AG04449 (cell line): ENCODE data around the gene HERC2.
A peak's percentile ranks its signal among the peaks of the same experiment; 100 is the strongest.

Experiments
- CTCF ChIA-PET: fragments of 350-600 bp; formaldehyde crosslinking; extraction: SDS; loops from one replicate; lab custom pipeline; 2021; ENCODE audit warnings: antibody characterized with exemption; lab: Yijun Ruan, JAX
- POLR2A ChIA-PET: fragments of 400-600, 350-600 bp; formaldehyde crosslinking; extraction: SDS; loops from one replicate; lab custom pipeline; 2020; ENCODE audit warnings: antibody characterized with exemption, inconsistent platforms; lab: Yijun Ruan, JAX
- DNase-seq: peaks from one replicate; pipeline ENCODE4 v3.0.0-alpha.2; 2010; ENCODE audit warnings: low read depth, low spot score
- H3K4me3 ChIP-seq: 2 replicates; pipeline ENCODE4 v1.5.1; 2011; ENCODE audit warnings: low read depth, mild to moderate bottlenecking, control low read depth, low read length
- TF ChIP-seq, protein P1 (sequence below): IDR thresholded peaks from one replicate; pipeline ENCODE4 v1.5.1; 2011; ENCODE audit warnings: mild to moderate bottlenecking, moderate library complexity, low read length, control low read depth, inconsistent platforms; ENCODE audit not compliant: insufficient read depth; ENCODE audit errors: missing control alignments

HERC2 gene

DNA sequence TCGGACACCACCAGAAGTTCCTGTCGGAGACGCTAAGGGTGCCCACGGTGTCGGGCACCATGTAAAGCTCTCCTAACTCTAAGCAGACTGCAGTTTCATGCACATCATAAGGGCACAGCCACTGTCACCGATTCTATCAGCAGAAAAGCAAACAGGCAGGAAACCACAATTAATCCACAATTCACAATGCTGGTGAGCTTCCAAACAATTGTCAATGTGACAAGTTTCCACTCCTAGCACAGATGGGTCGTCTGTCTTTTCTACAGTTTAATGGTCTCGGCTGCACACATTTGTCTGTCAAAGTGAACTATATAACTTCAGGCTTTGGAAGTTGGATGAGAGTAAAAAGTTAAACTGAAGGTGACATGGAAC is 214.1 kb downstream of the HERC2 start:
- DNase-seq = no peak
- TF ChIP-seq, protein P1, sequence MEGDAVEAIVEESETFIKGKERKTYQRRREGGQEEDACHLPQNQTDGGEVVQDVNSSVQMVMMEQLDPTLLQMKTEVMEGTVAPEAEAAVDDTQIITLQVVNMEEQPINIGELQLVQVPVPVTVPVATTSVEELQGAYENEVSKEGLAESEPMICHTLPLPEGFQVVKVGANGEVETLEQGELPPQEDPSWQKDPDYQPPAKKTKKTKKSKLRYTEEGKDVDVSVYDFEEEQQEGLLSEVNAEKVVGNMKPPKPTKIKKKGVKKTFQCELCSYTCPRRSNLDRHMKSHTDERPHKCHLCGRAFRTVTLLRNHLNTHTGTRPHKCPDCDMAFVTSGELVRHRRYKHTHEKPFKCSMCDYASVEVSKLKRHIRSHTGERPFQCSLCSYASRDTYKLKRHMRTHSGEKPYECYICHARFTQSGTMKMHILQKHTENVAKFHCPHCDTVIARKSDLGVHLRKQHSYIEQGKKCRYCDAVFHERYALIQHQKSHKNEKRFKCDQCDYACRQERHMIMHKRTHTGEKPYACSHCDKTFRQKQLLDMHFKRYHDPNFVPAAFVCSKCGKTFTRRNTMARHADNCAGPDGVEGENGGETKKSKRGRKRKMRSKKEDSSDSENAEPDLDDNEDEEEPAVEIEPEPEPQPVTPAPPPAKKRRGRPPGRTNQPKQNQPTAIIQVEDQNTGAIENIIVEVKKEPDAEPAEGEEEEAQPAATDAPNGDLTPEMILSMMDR = no peak
- CTCF ChIA-PET = interaction anchor here (0.8 to 1.9 kb wide), 8 partner anchors 10 to 86 kb away, joined by 3 to 4 read pairs (median 4); no protein-coding TSS in a partner anchor
- peak overlapping the region; percentile 1; the same call in 1 of the 2 replicates for H3K4me3 ChIP-seq
- POLR2A ChIA-PET = no interaction called here

DNA sequence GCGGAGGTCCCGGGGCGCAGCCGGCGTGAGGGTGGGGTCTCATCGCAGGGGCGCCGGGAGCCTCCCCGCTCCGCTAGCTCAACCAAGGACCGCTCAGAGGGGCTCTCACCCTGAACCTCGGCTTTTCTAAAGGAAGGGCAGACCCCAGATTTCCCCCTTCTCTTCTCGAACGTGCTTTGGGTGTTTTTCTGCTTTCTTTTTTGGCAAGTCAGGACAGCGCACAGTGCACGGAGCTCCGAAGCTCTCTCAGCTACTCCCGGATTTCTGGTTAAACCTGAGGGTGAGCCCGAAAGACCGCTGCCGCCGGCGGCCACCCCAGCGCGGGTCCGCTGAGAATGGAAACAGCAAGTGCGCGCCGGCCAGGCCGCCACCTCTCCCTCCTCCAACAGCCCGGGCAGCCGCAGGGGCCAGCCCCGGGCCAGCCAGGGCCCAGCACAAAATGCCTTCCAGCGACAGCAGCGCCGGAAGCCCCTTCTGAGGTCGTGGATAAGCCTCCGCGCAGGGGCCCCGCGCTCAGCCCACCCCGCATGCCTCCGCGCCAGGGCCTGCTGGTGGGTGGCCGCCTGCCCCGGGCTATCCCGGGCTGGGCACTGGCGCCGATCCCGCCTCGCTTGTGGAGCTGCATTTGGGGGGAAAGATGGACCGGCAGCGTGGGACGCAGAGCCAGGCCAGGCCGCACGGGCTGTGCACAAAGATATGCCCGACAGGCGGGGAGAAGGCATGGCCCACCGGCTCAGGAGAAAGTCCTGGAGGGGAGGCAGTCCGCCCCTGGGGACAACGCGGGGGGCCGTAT is 214.7 kb downstream of the HERC2 start:
- CTCF ChIA-PET = interaction anchor here (0.8 to 1.9 kb wide), 5 partner anchors 10 to 22 kb away, joined by 3 to 4 read pairs (median 4); no protein-coding TSS in a partner anchor

DNA sequence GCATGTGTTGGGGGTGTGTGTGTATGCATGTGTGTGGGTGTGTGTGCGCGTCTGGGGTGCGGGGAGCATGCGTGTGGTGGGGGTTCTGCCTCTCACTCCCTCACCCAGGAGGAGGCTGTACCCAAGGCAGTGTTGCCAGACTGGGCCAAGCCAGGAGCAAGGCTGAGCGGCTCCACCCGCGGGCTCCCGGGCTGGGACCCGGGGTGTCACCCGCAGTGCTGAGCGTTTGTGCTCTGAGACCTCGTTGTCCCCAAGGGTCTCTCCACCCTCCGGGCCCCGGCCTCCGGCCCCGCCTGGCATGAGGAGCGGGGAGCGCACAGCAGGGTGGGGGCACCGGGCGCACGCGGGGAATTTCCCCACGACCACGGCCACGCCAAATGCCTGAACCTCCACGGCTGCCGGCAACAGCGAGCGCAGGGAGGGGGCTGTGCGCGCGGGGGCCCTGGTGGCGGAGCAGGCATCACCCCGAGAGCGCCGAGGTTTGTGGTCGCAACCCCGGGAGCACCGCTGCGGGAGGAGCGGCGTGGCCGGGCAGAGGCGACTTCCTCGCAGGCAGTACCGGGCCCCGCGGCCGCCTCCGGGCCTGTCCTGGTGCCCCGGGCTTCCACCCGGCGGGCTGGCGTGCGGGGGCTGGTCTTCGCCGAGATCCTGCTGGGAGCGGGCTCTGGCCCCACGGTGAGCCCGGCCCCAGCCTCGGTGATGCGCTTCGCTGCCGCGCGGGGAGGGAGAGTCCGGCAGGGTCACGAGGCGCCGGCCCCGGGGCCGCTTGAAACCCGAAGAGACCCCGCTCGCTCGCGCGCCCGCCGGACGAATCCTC is 215.5 kb downstream of the HERC2 start:
- ChIA-PET POLR2A (no interaction called here), CTCF (interaction anchor here (1.9 kb wide), 1 partner anchor 23 kb away, joined by 4 read pairs; no protein-coding TSS in a partner anchor)
- TF ChIP-seq, protein P1 = no peak
- DNase-seq = no peak
- peak overlapping the region; percentile 55 for H3K4me3 ChIP-seq

More for the DNA sequence above, 214.7 kb downstream of the HERC2 start:
- POLR2A ChIA-PET = no interaction called here
- DNase-seq = no peak
- TF ChIP-seq, protein P1 = no peak
- H3K4me3 ChIP-seq = peak overlapping the region; percentile 55

DNA sequence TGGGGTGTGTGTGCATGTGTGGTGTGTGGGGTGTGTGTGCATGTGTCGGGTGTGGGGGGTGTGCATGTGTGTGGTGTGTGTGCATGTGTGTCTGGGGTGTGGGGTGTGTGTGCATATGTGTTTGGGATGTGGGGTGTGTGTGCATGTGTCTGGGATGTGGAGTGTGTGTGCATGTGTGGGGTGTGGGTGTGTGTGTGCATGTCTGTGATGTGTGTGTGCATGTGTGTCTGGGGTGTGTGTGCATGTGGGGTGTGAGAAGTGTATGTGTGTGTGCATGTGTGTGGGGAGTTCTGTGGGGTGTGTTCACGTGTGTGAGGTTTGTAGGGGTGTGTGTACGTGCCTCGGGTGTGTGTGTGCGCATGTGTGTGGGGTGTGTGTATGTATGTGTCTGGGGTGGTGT is 216.2 kb downstream of the HERC2 start:
- no peak for DNase-seq
- CTCF ChIA-PET = no interaction called here
- POLR2A ChIA-PET = no interaction called here
- H3K4me3 ChIP-seq = no peak overlapping the region
- TF ChIP-seq, protein P1 = no peak

DNA sequence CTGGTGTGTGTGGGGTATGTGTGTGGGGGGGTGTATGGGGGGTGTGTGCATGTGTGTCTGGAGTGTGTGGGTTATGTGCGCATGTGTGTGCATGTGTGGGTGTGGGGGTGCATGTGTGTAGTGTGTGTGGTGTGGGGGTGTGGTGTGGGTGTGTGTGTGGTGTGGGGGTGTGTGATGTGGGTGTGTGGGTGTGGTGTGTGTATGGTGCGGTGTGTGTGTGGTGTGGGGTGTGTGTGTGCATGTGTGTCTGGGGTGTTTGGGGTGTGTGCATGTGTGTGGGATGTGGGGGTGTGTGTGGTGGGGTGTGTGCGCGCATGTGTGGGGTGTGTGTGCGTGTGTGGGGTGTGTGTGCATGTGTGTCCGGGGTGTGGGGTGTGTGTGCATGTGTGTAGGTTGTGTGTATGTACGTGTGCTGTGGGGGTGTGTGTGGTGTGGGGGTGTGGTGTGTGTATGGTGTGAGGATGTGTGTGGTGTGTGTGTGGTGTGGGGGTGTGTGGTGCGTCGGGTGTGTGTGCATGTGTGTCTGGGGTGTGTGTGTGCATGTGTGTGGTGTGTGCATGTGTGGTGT is 216.7 kb downstream of the HERC2 start:
- POLR2A ChIA-PET = no interaction called here

More for the DNA sequence above, 216.7 kb downstream of the HERC2 start:
- CTCF ChIA-PET = no interaction called here
- H3K4me3 ChIP-seq = no peak overlapping the region
- TF ChIP-seq, protein P1 = no peak
- no peak for DNase-seq
